ENCODE data around the gene NR1D1. TPM values are rescaled to one million over a fixed set of nuclear protein-coding genes. Genes with fewer than 3 reads are reported as not detected.

The NR1D1 gene
- total and polyA plus RNA-seq, 2 of the 8 experiments (the other 6 are each of a cell fraction or from before 2014, with no cell fraction given) = 1.5 to 4.6 TPM

- no peak overlapping the region for H4K8ac ChIP-seq (ENCODE audit: extremely low read depth, insufficient read depth, low read length)
- peak overlapping the region; percentile 27 for H2BK20ac ChIP-seq (ENCODE audit: low read length)
- CTCF ChIA-PET (ENCODE audit: partially characterized antibody) = interaction anchor here (0.9 to 7.6 kb wide), 10 partner anchors 9 to 72 kb away, joined by 3 to 110 read pairs (median 10); no protein-coding TSS in a partner anchor
- H2AK5ac ChIP-seq (ENCODE audit: low read depth, low read length) = peak overlapping the region; percentile 98
- H3K4me3 ChIP-seq (ENCODE audit: extremely low read depth in 1 of 4, insufficient read depth in 2 of 4, low read depth in 3 of 4, low read length in 4 of 4) = peak overlapping the region; percentile 3 to 60 (median 19); a peak in 5 of 8 replicates
- peak overlapping the region; percentile 96 for H3K18ac ChIP-seq (ENCODE audit: extremely low read depth, low read length)
- H3K4me1 ChIP-seq (replicated peaks in 1 of 4; ENCODE audit: control insufficient read depth in 3 of 4, insufficient read depth in 4 of 4, low read length in 3 of 4) = peaks cover 13 to 28% (median 20%) of the 10 kb centered on the region in 4 experiments
- no peak overlapping the region for H3K14ac ChIP-seq (ENCODE audit: insufficient read length)
- TF ChIP-seq GTF2F1 (IDR thresholded peaks at IDR 0.05; ENCODE audit: borderline replicate concordance, low read depth, low read length) (no peak), MAX (IDR thresholded peaks at IDR 0.05) (peak; percentile 38; the same call in 1 of the 2 replicates)
- H3K36me3 ChIP-seq (ENCODE audit: control insufficient read depth in 2 of 4, insufficient read depth in 4 of 4, low read length in 3 of 4) = peaks cover 0 to 27% (median 11%) of the 10 kb centered on the region in 4 experiments; a peak in 5 of 8 replicates
- no peak overlapping the region for H3K56ac ChIP-seq (replicated peaks; ENCODE audit: insufficient read length, low read depth, low read length)
- peak overlapping the region; percentile 48 for H4K91ac ChIP-seq (replicated peaks; ENCODE audit: insufficient read length, low read length)
- POLR2A ChIA-PET (ENCODE audit: partially characterized antibody) = interaction anchor here (0.6 to 20.8 kb wide), 10 partner anchors 9 to 190 kb away, joined by 3 to 399 read pairs (median 8); partner anchors contain the start of genes CASC3, CDC6 and MSL1
- no peak for FAIRE-seq
- peaks cover 10% of the 10 kb centered on the region; the same call in 1 of the 2 replicates for H3K23me2 ChIP-seq (ENCODE audit: low read depth, low read length)
- peak overlapping the region; percentile 82 for H2BK12ac ChIP-seq (ENCODE audit: low read depth, low read length)
- DNase-seq (ENCODE audit: low read depth in 1 of 2, low spot score in 2 of 2) = no peak
- H3K27me3 ChIP-seq (replicated peaks in 1 of 4; ENCODE audit: control insufficient read depth in 3 of 4, extremely low read depth in 1 of 4, insufficient read depth in 3 of 4, low read length in 3 of 4) = peaks cover 6 to 24% (median 16%) of the 10 kb centered on the region in 4 experiments; a peak in 6 of 7 replicates
- H2BK15ac ChIP-seq (ENCODE audit: low read length) = peak overlapping the region; percentile 46
- H3K9me3 ChIP-seq (ENCODE audit: insufficient read depth in 2 of 2, low read depth in 1 of 2, low read length in 1 of 2) = peaks cover 0 to 6% of the 10 kb centered on the region in 2 experiments; a peak in 1 of 4 replicates
- H2BK5ac ChIP-seq (ENCODE audit: low read depth, low read length) = peak overlapping the region; percentile 85
- peak overlapping the region in 2 of 4 experiments; percentile 11 to 29; a peak in 3 of 7 replicates for H3K9ac ChIP-seq (replicated peaks in 1 of 4; ENCODE audit: extremely low read depth in 1 of 4, low read depth in 3 of 4, low read length in 3 of 4)
- H4K20me1 ChIP-seq (replicated peaks in 1 of 2; ENCODE audit: control insufficient read depth in 1 of 2, insufficient read depth in 2 of 2, low read length in 2 of 2) = no peaks in the 10 kb centered on the region
- H3K79me2 ChIP-seq (ENCODE audit: control insufficient read depth in 1 of 2, insufficient read depth in 2 of 2, low read length in 2 of 2) = no peaks in the 10 kb centered on the region; a peak in 1 of 4 replicates
- WGBS, 2 experiments (ENCODE audit: extremely low coverage in 1 of 2, insufficient coverage in 1 of 2, insufficient read length in 1 of 2, insufficient replicate concordance in 2 of 2, low coverage in 1 of 2, low lambda C conversion rate in 2 of 2, missing lambda C conversion rate in 1 of 2) = 89% methylated on average over 9 of the region's 9 CpGs; no CpG with 5 or more reads in 1 of the 2 experiments
- no peak overlapping the region for H2BK120ac ChIP-seq (replicated peaks; ENCODE audit: low read depth, low read length)
- H3K79me1 ChIP-seq (ENCODE audit: low read depth, low read length) = peaks cover 4% of the 10 kb centered on the region; the same call in 1 of the 2 replicates
- peak overlapping the region; percentile 18 for H4K5ac ChIP-seq (ENCODE audit: insufficient read length, low read depth, low read length)
- peak overlapping the region; percentile 75 for H3K4ac ChIP-seq (replicated peaks; ENCODE audit: insufficient read length, low read depth, low read length)
- no peak overlapping the region for H3K23ac ChIP-seq (ENCODE audit: insufficient read length)
- peak overlapping the region; percentile 89 to 95 for H3K4me2 ChIP-seq (ENCODE audit: insufficient read depth in 1 of 2, low read depth in 2 of 2, low read length in 2 of 2)
- H2AFZ ChIP-seq (ENCODE audit: low read length) = no peak overlapping the region
- H3K27ac ChIP-seq (ENCODE audit: low read depth, low read length) = 0 out of 2 replicates have a peak overlapping the region, but pooled peaks have one; percentile 25
Measured at GRCh38 chr17:40097931-40098845, 2.2 kb downstream of the NR1D1 start.

Measured in H1 (cell line).